ENCODE measurements around the gene ZNF766.
A peak's percentile ranks its signal among the peaks of the same experiment; 100 is the strongest.
"Not testable (repeated sequence)": the region's sequence is repeated elsewhere in the genome, so short reads cannot be mapped to it uniquely, and the experiment has no call there.

The ZNF766 gene

GRCh38 chr19:52331757-52332156, 62.4 kb downstream of the ZNF766 start:
- 68 to 74% methylated on average over 8 to 9 of the region's 10 CpGs for WGBS, 2 experiments (ENCODE audit: insufficient coverage in 2 of 2)
- Histone ChIP-seq H3K4me1 (ENCODE audit: control insufficient read depth, insufficient read depth, low read length, poor library complexity, severe bottlenecking) (no peaks in the 10 kb centered on the region), H3K27ac (ENCODE audit: low read depth, low read length, severe bottlenecking) (no peak overlapping the region), H3K4me3 (ENCODE audit: extremely low read depth, insufficient read depth, low read length, poor library complexity, severe bottlenecking) (no peak overlapping the region), H3K36me3 (ENCODE audit: control insufficient read depth, insufficient read depth, low read length) (no peaks in the 10 kb centered on the region), H3K9me3 (ENCODE audit: control insufficient read depth, low read length) (peaks cover 48% of the 10 kb centered on the region)

GRCh38 chr19:52335768-52336116, 66.4 kb downstream of the ZNF766 start:
- Histone ChIP-seq H3K4me1 (ENCODE audit: control insufficient read depth, insufficient read depth, low read length, poor library complexity, severe bottlenecking) (no peaks in the 10 kb centered on the region), H3K4me3 (ENCODE audit: extremely low read depth, insufficient read depth, low read length, poor library complexity, severe bottlenecking) (peak overlapping the region; percentile 79), H3K27ac (ENCODE audit: low read depth, low read length, severe bottlenecking) (no peak overlapping the region), H3K36me3 (ENCODE audit: control insufficient read depth, insufficient read depth, low read length) (peaks cover 4% of the 10 kb centered on the region), H3K9me3 (ENCODE audit: control insufficient read depth, low read length) (peaks cover 35% of the 10 kb centered on the region)
- 77 to 90% methylated on average over 3 to 8 of the region's 9 CpGs for WGBS, 2 experiments (ENCODE audit: insufficient coverage in 2 of 2)

- WGBS, 2 experiments (ENCODE audit: insufficient coverage in 2 of 2): 5 to 9% methylated on average over 49 to 52 of the region's 55 CpGs
These were observed 66.9 kb downstream of the ZNF766 start, which contains the start of gene ZNF610 for GRCh38 chr19:52336117-52336790. Gene ZNF610, plus strand, starts transcription at chr19:52336243. Its CDS starts 12,930 bp downstream, at chr19:52349173.

GRCh38 chr19:52336791-52337381, 67.5 kb downstream of the ZNF766 start:
- WGBS, 2 experiments (ENCODE audit: insufficient coverage in 2 of 2): 25 to 29% methylated on average over 3 to 4 of the region's 9 CpGs
- peak overlapping the region; percentile 79 for H3K4me3 ChIP-seq (ENCODE audit: extremely low read depth, insufficient read depth, low read length, poor library complexity, severe bottlenecking)
- peaks cover 23% of the 10 kb centered on the region for H3K9me3 ChIP-seq (ENCODE audit: control insufficient read depth, low read length)
- no peaks in the 10 kb centered on the region for H3K4me1 ChIP-seq (ENCODE audit: control insufficient read depth, insufficient read depth, low read length, poor library complexity, severe bottlenecking)
- H3K27ac ChIP-seq (ENCODE audit: low read depth, low read length, severe bottlenecking): peak overlapping the region; percentile 91
- peaks cover 4% of the 10 kb centered on the region for H3K36me3 ChIP-seq (ENCODE audit: control insufficient read depth, insufficient read depth, low read length)

More at GRCh38 chr19:52336117-52336790, 66.9 kb downstream of the ZNF766 start, which contains the start of gene ZNF610:
- H3K36me3 ChIP-seq (ENCODE audit: control insufficient read depth, insufficient read depth, low read length): peaks cover 4% of the 10 kb centered on the region
- H3K4me3 ChIP-seq (ENCODE audit: extremely low read depth, insufficient read depth, low read length, poor library complexity, severe bottlenecking): peak within 1 kb of the TSS; percentile 79
- no peaks in the 10 kb centered on the region for H3K4me1 ChIP-seq (ENCODE audit: control insufficient read depth, insufficient read depth, low read length, poor library complexity, severe bottlenecking)
- H3K27ac ChIP-seq (ENCODE audit: low read depth, low read length, severe bottlenecking): peak within 1 kb of the TSS; percentile 91
- H3K9me3 ChIP-seq (ENCODE audit: control insufficient read depth, low read length): peaks cover 30% of the 10 kb centered on the region

GRCh38 chr19:52339022-52339421, 69.6 kb downstream of the ZNF766 start:
- not testable (repeated sequence) for H3K4me1 ChIP-seq (ENCODE audit: control insufficient read depth, insufficient read depth, low read length, poor library complexity, severe bottlenecking); H3K27ac ChIP-seq (ENCODE audit: low read depth, low read length, severe bottlenecking); H3K36me3 ChIP-seq (ENCODE audit: control insufficient read depth, insufficient read depth, low read length); H3K4me3 ChIP-seq (ENCODE audit: extremely low read depth, insufficient read depth, low read length, poor library complexity, severe bottlenecking)
- H3K9me3 ChIP-seq (ENCODE audit: control insufficient read depth, low read length): peaks cover 14% of the 10 kb centered on the region
- 96 to 100% methylated on average over 3 of the region's 3 CpGs for WGBS, 2 experiments (ENCODE audit: insufficient coverage in 2 of 2)

GRCh38 chr19:52343548-52343947, 74.2 kb downstream of the ZNF766 start:
- H3K36me3 ChIP-seq (ENCODE audit: control insufficient read depth, insufficient read depth, low read length): peaks cover 7% of the 10 kb centered on the region
- H3K4me3 ChIP-seq (ENCODE audit: extremely low read depth, insufficient read depth, low read length, poor library complexity, severe bottlenecking): no peak overlapping the region
- H3K9me3 ChIP-seq (ENCODE audit: control insufficient read depth, low read length): peaks cover 9% of the 10 kb centered on the region
- H3K4me1 ChIP-seq (ENCODE audit: control insufficient read depth, insufficient read depth, low read length, poor library complexity, severe bottlenecking): no peaks in the 10 kb centered on the region
- no peak overlapping the region for H3K27ac ChIP-seq (ENCODE audit: low read depth, low read length, severe bottlenecking)
- 24 to 29% methylated on average over 7 of the region's 8 CpGs for WGBS, 2 experiments (ENCODE audit: insufficient coverage in 2 of 2)

- Histone ChIP-seq H3K4me3 (ENCODE audit: extremely low read depth, insufficient read depth, low read length, poor library complexity, severe bottlenecking) (no peak overlapping the region), H3K9me3 (ENCODE audit: control insufficient read depth, low read length) (peaks cover 9% of the 10 kb centered on the region), H3K4me1 (ENCODE audit: control insufficient read depth, insufficient read depth, low read length, poor library complexity, severe bottlenecking) (no peaks in the 10 kb centered on the region), H3K27ac (ENCODE audit: low read depth, low read length, severe bottlenecking) (no peak overlapping the region), H3K36me3 (ENCODE audit: control insufficient read depth, insufficient read depth, low read length) (peaks cover 17% of the 10 kb centered on the region)
- 84 to 85% methylated on average over 6 of the region's 6 CpGs for WGBS, 2 experiments (ENCODE audit: insufficient coverage in 2 of 2)
These were observed 75.8 kb downstream of the ZNF766 start for GRCh38 chr19:52345162-52345561.
